Ascending aorta (tissue), 2 donors: Measurements from ENCODE around the gene GPX3. TPM values are rescaled to one million over a fixed set of nuclear protein-coding genes. Genes with fewer than 3 reads are reported as not detected.

Experiments
- DNase-seq, 2 donors: peaks; one replicate each; pipeline ENCODE4 v3.0.0-alpha.2; 2019; ENCODE audit warnings: low spot score in 2 of 2
- H3K27ac ChIP-seq, 2 donors: fragments of 200-600 bp; sonication (generic); one replicate each; pipeline ENCODE4 v1.5.1; 2016 to 2017; ENCODE audit warnings: mild to moderate bottlenecking in 1 of 2
- H3K27me3 ChIP-seq: fragments of 200-600 bp; sonication (generic); one replicate; pipeline ENCODE4 v1.5.1; 2017
- H3K36me3 ChIP-seq, 2 donors: fragments of 200-600 bp; sonication (generic); one replicate each; pipeline ENCODE4 v1.5.1; 2016
- H3K4me1 ChIP-seq, 2 donors: fragments of 200-600 bp; sonication (generic); one replicate each; pipeline ENCODE4 v1.5.1; 2016 to 2017; ENCODE audit warnings: mild to moderate bottlenecking in 1 of 2
- H3K4me3 ChIP-seq, 2 donors: fragments of 200-600 bp; sonication (generic); one replicate each; pipeline ENCODE4 v1.5.1; 2016 to 2017; ENCODE audit warnings: mild to moderate bottlenecking in 1 of 2
- H3K9me3 ChIP-seq, 2 donors: fragments of 200-600 bp; sonication (generic); one replicate each; pipeline ENCODE4 v1.5.1; 2016
- intact Hi-C: fragments of 100-400 bp; cut with DNase I; formaldehyde crosslinking; loops from one replicate; pipeline ENCODE4 v1.15.1; 2023
- total RNA-seq: library from RNA; depleted of rRNA; stranded (reverse); fragments of >200 nt; gene quantifications from one replicate; pipeline ENCODE4 v1.1.0, GENCODE V29; 2016
- TF ChIP-seq, protein P1 (sequence below), 3 experiments: fragments of 200-600 bp in 2 of 3; fragments of 450-650 bp in 1 of 3; sonication (generic) in 2 of 3; IDR thresholded peaks; one replicate each; pipeline ENCODE4 v1.5.1; 2016 to 2019; ENCODE audit warnings: antibody characterized with exemption in 3 of 3, mild to moderate bottlenecking in 1 of 3, moderate library complexity in 1 of 3

GPX3 gene
- total RNA-seq, 1 donor from 2014 or later: 2,056 TPM

DNA sequence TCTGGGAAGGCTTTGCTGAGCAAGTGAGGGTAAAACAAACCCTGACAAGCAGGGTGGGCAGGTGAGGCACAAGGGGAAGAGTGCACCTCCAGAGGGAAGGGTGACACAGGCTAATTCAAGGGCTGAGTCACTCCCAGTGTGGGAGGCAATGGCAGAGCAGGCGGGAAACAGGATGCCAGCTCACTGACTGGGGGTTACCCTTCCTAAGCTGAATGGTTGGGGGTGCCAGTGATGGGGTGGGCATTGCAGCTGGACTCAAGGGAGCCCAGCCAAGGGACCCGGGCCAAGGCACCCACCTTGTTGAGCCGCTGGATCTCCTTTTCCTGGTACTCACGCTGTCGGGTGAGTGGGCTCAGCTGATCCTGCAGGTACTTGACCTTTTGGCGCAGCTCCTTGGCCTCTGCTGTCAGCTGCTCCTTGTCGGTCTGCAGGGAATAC lies 18.4 kb downstream of the GPX3 start:
- Histone ChIP-seq H3K9me3 (no peaks in the 10 kb centered on the region), H3K36me3 (peaks cover 66 to 75% of the 10 kb centered on the region in 2 donors), H3K27me3 (no peaks in the 10 kb centered on the region), H3K4me3 (no peak overlapping the region), H3K27ac (peak overlapping the region; percentile 69 to 78), H3K4me1 (peaks cover 5 to 17% of the 10 kb centered on the region in 2 donors)
- TF ChIP-seq, protein P1, sequence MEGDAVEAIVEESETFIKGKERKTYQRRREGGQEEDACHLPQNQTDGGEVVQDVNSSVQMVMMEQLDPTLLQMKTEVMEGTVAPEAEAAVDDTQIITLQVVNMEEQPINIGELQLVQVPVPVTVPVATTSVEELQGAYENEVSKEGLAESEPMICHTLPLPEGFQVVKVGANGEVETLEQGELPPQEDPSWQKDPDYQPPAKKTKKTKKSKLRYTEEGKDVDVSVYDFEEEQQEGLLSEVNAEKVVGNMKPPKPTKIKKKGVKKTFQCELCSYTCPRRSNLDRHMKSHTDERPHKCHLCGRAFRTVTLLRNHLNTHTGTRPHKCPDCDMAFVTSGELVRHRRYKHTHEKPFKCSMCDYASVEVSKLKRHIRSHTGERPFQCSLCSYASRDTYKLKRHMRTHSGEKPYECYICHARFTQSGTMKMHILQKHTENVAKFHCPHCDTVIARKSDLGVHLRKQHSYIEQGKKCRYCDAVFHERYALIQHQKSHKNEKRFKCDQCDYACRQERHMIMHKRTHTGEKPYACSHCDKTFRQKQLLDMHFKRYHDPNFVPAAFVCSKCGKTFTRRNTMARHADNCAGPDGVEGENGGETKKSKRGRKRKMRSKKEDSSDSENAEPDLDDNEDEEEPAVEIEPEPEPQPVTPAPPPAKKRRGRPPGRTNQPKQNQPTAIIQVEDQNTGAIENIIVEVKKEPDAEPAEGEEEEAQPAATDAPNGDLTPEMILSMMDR (IDR thresholded peaks at IDR 0.05): no peak
- intact Hi-C loops: no loop called here
- no peak for DNase-seq

DNA sequence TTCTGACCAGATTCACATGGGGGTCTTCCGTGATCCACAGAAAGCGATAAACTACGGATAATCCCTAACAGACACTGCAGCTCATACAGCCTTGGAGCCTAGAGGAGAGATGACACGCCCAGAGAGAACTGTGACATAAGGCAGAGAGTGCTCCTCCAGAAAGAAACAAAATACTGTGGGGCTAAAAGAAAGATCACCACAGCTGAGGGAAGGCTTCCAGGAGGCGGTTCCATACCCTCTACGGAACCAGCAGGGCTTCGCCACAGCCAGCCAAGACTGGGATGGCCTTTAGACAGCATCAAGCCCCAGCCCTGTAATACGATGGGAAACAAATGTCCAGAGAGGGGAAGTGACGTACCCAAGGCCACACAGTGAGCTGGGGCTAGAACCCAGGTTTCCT lies 19.3 kb downstream of the GPX3 start:
- no peak for DNase-seq
- intact Hi-C loops: no loop called here

DNA sequence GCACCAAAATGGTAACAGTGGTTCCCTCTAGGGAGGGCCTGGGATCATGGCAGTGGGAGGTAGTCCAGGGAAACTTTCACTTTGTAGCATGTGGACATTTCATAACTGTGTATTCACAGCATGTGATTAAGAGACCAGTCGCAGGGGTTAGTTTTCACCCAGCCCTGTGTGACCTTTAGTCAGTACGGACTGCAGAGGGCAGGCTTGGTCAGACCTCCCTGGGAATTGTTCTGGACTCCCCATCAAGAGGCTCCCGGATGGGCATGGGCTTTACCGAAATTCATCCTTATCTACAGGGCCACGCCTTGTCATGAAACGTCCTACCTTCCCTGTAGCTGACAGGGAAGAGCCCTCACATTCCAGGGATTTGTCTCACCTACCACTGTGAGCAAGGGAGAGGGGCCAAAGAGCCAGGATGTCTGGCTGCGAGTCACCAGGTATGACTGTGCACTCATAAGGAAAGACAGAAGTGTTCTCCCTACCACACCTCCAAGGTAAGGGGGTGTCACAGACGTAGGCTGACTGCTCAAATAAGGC lies 19.9 kb downstream of the GPX3 start:
- Histone ChIP-seq H3K4me1 (peaks cover 5 to 17% of the 10 kb centered on the region in 2 donors), H3K4me3 (no peak overlapping the region), H3K27ac (peak overlapping the region in 1 of 2 donors; percentile 28), H3K9me3 (no peaks in the 10 kb centered on the region), H3K27me3 (no peaks in the 10 kb centered on the region), H3K36me3 (peaks cover 60 to 70% of the 10 kb centered on the region in 2 donors)
- no peak for DNase-seq
- intact Hi-C loops: no loop called here
- TF ChIP-seq, protein P1 (IDR thresholded peaks at IDR 0.05): no peak

More for the DNA sequence above, 19.3 kb downstream of the GPX3 start:
- peaks cover 5 to 17% of the 10 kb centered on the region in 2 donors for H3K4me1 ChIP-seq
- peak overlapping the region in 1 of 2 donors; percentile 78 for H3K27ac ChIP-seq
- no peaks in the 10 kb centered on the region for H3K9me3 ChIP-seq
- no peaks in the 10 kb centered on the region for H3K27me3 ChIP-seq
- H3K4me3 ChIP-seq: no peak overlapping the region
- peaks cover 61 to 70% of the 10 kb centered on the region in 2 donors for H3K36me3 ChIP-seq
- TF ChIP-seq, protein P1 (IDR thresholded peaks at IDR 0.05): no peak

DNA sequence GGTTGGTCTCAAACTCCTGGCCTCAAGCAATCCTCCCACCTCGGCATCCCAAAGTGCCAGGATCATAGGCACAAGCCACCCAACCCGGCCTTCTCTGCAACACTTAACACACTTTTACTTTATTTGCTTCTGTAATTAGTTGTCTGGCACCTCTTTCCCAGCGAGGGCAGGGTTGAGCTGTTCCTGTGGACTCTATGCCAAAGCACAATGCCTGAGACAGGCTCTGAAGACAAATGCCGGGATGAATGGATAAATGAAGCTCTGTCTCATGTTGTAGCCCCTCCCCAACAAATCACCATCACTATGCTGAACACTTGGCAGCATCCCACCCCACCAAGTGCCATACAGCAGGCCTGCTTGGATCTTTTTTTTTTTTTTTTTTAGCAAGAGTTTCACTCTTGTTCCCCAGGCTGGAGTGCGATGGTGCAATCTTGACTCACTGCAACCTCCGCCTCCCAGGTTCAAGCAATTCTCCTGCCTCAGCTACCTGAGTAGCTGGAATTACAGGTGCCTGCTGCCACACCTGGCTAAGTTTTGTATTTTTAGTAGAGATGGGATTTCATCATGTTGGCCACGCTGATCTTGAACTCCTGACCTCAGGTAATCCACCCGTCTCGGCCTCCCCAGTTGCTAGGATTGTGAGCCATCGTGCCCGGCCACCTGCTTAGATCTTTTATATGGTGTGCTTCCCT lies 21.3 kb downstream of the GPX3 start:
- no peak for DNase-seq
- H3K4me1 ChIP-seq: peaks cover 5 to 17% of the 10 kb centered on the region in 2 donors
- TF ChIP-seq, protein P1 (IDR thresholded peaks at IDR 0.05): no peak
- peaks cover 55 to 67% of the 10 kb centered on the region in 2 donors for H3K36me3 ChIP-seq
- H3K27ac ChIP-seq: no peak overlapping the region
- intact Hi-C loops: no loop called here
- H3K4me3 ChIP-seq: no peak overlapping the region
- no peaks in the 10 kb centered on the region for H3K9me3 ChIP-seq
- no peaks in the 10 kb centered on the region for H3K27me3 ChIP-seq

DNA sequence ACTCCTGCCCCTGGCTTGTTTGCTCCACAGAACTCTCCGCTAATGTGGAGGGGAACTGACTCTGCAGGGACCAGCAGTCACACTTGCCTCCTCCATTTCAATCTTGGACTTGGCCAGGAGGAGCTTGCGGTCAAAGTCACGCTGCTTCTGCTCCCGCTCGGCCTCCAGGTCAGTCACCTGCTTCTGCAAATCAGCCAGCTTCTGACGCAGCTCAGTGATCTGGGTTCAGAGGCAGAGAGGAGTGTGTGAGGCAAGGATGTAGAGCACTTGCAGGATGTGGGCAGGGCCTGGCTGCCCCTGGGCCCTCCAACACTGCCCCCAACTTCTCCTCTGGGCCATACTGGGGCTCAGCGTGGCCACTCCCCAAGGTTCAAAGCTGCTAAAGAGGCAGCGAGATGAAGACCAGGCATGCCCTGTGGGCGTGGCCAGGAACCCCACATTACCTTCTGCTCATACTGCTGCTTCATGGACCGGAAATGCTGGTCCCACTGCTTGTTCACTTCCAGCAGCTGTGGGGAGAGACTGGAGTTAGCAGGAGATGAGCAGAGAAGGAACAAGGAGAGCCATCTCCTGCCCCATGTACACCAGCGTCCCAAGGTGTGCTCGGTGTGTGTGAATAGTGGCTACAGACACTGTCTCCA lies 22.2 kb downstream of the GPX3 start:
- Histone ChIP-seq H3K4me3 (no peak overlapping the region), H3K36me3 (peaks cover 54 to 70% of the 10 kb centered on the region in 2 donors), H3K27me3 (no peaks in the 10 kb centered on the region), H3K4me1 (peaks cover 5 to 15% of the 10 kb centered on the region in 2 donors), H3K27ac (no peak overlapping the region), H3K9me3 (no peaks in the 10 kb centered on the region)
- TF ChIP-seq, protein P1 (IDR thresholded peaks at IDR 0.05): no peak
- DNase-seq: no peak
- intact Hi-C loops: no loop called here
